CD14-positive monocyte (primary cell): Measurements from ENCODE around the gene KRTAP4-9. TPM values are rescaled to one million over a fixed set of nuclear protein-coding genes. Genes with fewer than 3 reads are reported as not detected.

Experiments used
- DNase-seq, 3 donors: peaks; one replicate each; pipeline ENCODE4 v3.0.0-alpha.2; 2011 to 2022
- H2AFZ ChIP-seq: 2 replicates; pipeline ENCODE4 v1.6.0; 2012; ENCODE audit warnings: mild to moderate bottlenecking, low read depth, low read length, inconsistent platforms; ENCODE audit not compliant: insufficient read depth, poor library complexity, severe bottlenecking
- H3K27ac ChIP-seq, 2 donors: 1 replicate in 1 of 2; 2 replicates in 1 of 2; pipeline ENCODE4 v1.5.1; 2012 to 2013; ENCODE audit warnings: low read length in 2 of 2, control low read depth in 1 of 2, inconsistent platforms in 1 of 2, low read depth in 1 of 2, mild to moderate bottlenecking in 1 of 2
- H3K27me3 ChIP-seq, 2 donors: one replicate each; pipeline versions ENCODE4 v1.6.0 to v1.6.1; 2011 to 2013; ENCODE audit warnings: low read length in 2 of 2; ENCODE audit not compliant: control insufficient read depth in 2 of 2, insufficient read depth in 2 of 2
- H3K36me3 ChIP-seq, 2 donors: replicated peaks in 1 of 2; 1 replicate in 1 of 2; 2 replicates in 1 of 2; pipeline versions ENCODE4 v1.5.1 to v1.6.1; 2012 to 2013; ENCODE audit warnings: low read length in 2 of 2, control low read depth in 1 of 2, inconsistent platforms in 1 of 2, mild to moderate bottlenecking in 1 of 2; ENCODE audit not compliant: insufficient read depth in 2 of 2, control insufficient read depth in 1 of 2
- H3K4me1 ChIP-seq, 2 donors: 1 replicate in 1 of 2; 2 replicates in 1 of 2; pipeline versions ENCODE4 v1.5.1 to v1.6.1; 2012 to 2013; ENCODE audit warnings: low read length in 2 of 2, control low read depth in 1 of 2, inconsistent platforms in 1 of 2, mild to moderate bottlenecking in 1 of 2, moderate library complexity in 1 of 2; ENCODE audit not compliant: insufficient read depth in 2 of 2, control insufficient read depth in 1 of 2
- H3K4me2 ChIP-seq: replicated peaks from 2 replicates; pipeline ENCODE3; 2012; ENCODE audit warnings: low read length, moderate library complexity, mild to moderate bottlenecking; ENCODE audit not compliant: poor library complexity, severe bottlenecking; ENCODE audit errors: extremely low read depth
- H3K4me3 ChIP-seq, 3 experiments: fragments of 200-600 bp in 1 of 3; sonication (generic) in 1 of 3; replicated peaks in 1 of 3; 1 replicate in 2 of 3; 2 replicates in 1 of 3; pipeline ENCODE4 v1.5.1; 2011 to 2013; ENCODE audit warnings: low read length in 3 of 3, mild to moderate bottlenecking in 3 of 3, control low read depth in 2 of 3, low read depth in 2 of 3, inconsistent platforms in 1 of 3, moderate library complexity in 1 of 3
- H3K79me2 ChIP-seq: 2 replicates; pipeline ENCODE4 v1.6.0; 2012; ENCODE audit warnings: mild to moderate bottlenecking, control low read depth, inconsistent platforms, low read length, moderate library complexity; ENCODE audit not compliant: insufficient read depth
- H3K9ac ChIP-seq: 2 replicates; pipeline ENCODE4 v1.6.0; 2017; ENCODE audit warnings: low read length, mild to moderate bottlenecking; ENCODE audit not compliant: insufficient read depth, poor library complexity, severe bottlenecking
- H3K9me3 ChIP-seq, 2 donors: replicated peaks in 1 of 2; 1 replicate in 1 of 2; 2 replicates in 1 of 2; pipeline versions ENCODE4 v1.5.1 to v1.6.1; 2012 to 2013; ENCODE audit warnings: low read length in 2 of 2, control low read depth in 1 of 2; ENCODE audit not compliant: control insufficient read depth in 1 of 2, insufficient read depth in 1 of 2
- H4K20me1 ChIP-seq: 2 replicates; pipeline ENCODE4 v1.6.0; 2012; ENCODE audit warnings: mild to moderate bottlenecking, low read length, control low read depth, moderate library complexity; ENCODE audit not compliant: insufficient read depth
- H3K27ac Mint-ChIP-seq, 7 donors: one replicate each; pipeline ENCODE4 v1.8.0; 2020; ENCODE audit warnings: mild to moderate bottlenecking in 7 of 7, mixed read lengths in 7 of 7, moderate library complexity in 6 of 7, inconsistent platforms in 2 of 7
- H3K27me3 Mint-ChIP-seq, 3 donors: one replicate each; pipeline ENCODE4 v1.8.0; 2021 to 2022; ENCODE audit warnings: low read depth in 3 of 3, mild to moderate bottlenecking in 3 of 3, mixed read lengths in 3 of 3, moderate library complexity in 3 of 3, inconsistent platforms in 1 of 3
- H3K36me3 Mint-ChIP-seq, 2 donors: one replicate each; pipeline ENCODE4 v1.8.0; 2020; ENCODE audit warnings: mixed read lengths in 2 of 2, inconsistent platforms in 1 of 2, mild to moderate bottlenecking in 1 of 2
- H3K4me1 Mint-ChIP-seq: one replicate; pipeline ENCODE4 v1.8.0; 2020; ENCODE audit warnings: mild to moderate bottlenecking, mixed read lengths
- H3K4me3 Mint-ChIP-seq, 2 donors: one replicate each; pipeline ENCODE4 v1.8.0; 2020; ENCODE audit warnings: mild to moderate bottlenecking in 2 of 2, mixed read lengths in 2 of 2, moderate library complexity in 1 of 2
- H3K9me3 Mint-ChIP-seq, 7 donors: one replicate each; pipeline ENCODE4 v1.8.0; 2020 to 2022; ENCODE audit warnings: mixed read lengths in 7 of 7, mild to moderate bottlenecking in 6 of 7, moderate library complexity in 6 of 7, inconsistent platforms in 2 of 7
- WGBS: methylation state at CpG from one replicate; pipeline ENCODE4 v1.1.5; 2013; ENCODE audit warnings: missing lambda C conversion rate; ENCODE audit not compliant: insufficient coverage; 5-methylcytosine and 5-hydroxymethylcytosine counted together
- intact Hi-C, 2 donors: fragments of 100-400 bp; cut with micrococcal nuclease; formaldehyde crosslinking; loops; one replicate each; pipeline versions ENCODE4 v1.15.0 to v1.15.1; 2023
- polyA plus RNA-seq, 3 donors: library from polyadenylated mRNA; depleted of rRNA in 1 of 3; unstranded in 2 of 3; stranded (reverse) in 1 of 3; fragments of 300-500 nt in 2 of 3; fragments of >200 nt in 1 of 3; fragmentation: Illumina TruSeq in 2 of 3; gene quantifications; 1 replicate in 2 of 3; 2 replicates in 1 of 3; pipeline ENCODE4 v1.2.3, GENCODE V29; 2012 to 2021
- TF ChIP-seq, protein P1 (sequence below): fragments of 200-600 bp; IDR thresholded peaks from one replicate; pipeline ENCODE4 v1.8.0; 2022; ENCODE audit warnings: antibody characterized with exemption, mild to moderate bottlenecking

The KRTAP4-9 gene
- polyA plus RNA-seq, 3 donors: not detected

DNA sequence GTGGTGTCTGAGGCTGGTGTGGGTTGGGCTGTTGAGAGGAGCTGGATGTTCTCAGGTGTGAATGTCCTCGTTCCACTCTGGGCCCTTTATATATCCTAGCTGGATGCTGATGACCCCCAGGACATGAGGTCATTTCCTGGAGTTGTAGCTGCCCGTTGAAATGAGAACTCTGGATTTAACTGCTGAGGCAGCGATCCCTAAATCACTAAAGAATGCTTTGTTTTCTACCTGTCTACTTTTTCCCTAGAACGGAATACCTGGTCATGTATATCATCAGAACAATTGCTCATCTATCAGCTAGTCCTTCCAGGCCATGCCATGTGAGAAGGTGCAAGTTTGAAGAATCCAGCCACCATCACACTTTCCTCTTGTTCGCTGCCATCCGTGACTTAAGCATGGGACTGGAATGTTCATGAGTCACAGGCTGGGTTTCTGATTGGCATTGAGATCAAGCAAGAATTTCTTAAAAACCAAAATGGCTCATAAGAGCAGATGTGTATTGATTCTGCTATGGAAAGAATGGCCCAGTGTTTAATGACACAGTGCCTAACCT, 45.1 kb upstream of the KRTAP4-9 start, which contains the start of gene KRTAP2-3:
TSS of gene KRTAP2-3 (minus strand) at position 63 of the 553 bp plus-strand sequence. CDS start 64 bp downstream, outside the sequence.
- Mint-ChIP-seq H3K36me3 (peaks cover 0 to 2% of the 10 kb centered on the region in 2 donors), H3K27ac (peak within 1 kb of the TSS in 1 of 7 donors; percentile 64), H3K27me3 (peaks cover 13 to 33% (median 20%) of the 10 kb centered on the region in 3 donors), H3K4me1 (no peaks in the 10 kb centered on the region), H3K9me3 (peaks cover 0 to 9% (median 2%) of the 10 kb centered on the region in 7 donors), H3K4me3 (peak within 1 kb of the TSS in 1 of 2 donors; percentile 32)
- Histone ChIP-seq H3K4me1 (no peaks in the 10 kb centered on the region), H3K36me3 (no peaks in the 10 kb centered on the region), H2AFZ (no peak within 1 kb of the TSS), H3K79me2 (no peaks in the 10 kb centered on the region), H3K27ac (no peak within 1 kb of the TSS), H3K4me3 (no peak within 1 kb of the TSS), H3K27me3 (peaks cover 19 to 28% of the 10 kb centered on the region in 2 donors), H3K9ac (no peak within 1 kb of the TSS), H4K20me1 (no peaks in the 10 kb centered on the region), H3K4me2 (no peak within 1 kb of the TSS), H3K9me3 (no peaks in the 10 kb centered on the region)
- 100% methylated on average over 2 of the region's 6 CpGs for WGBS
- intact Hi-C loops: no loop called here
- DNase-seq: no peak
- TF ChIP-seq, protein P1, sequence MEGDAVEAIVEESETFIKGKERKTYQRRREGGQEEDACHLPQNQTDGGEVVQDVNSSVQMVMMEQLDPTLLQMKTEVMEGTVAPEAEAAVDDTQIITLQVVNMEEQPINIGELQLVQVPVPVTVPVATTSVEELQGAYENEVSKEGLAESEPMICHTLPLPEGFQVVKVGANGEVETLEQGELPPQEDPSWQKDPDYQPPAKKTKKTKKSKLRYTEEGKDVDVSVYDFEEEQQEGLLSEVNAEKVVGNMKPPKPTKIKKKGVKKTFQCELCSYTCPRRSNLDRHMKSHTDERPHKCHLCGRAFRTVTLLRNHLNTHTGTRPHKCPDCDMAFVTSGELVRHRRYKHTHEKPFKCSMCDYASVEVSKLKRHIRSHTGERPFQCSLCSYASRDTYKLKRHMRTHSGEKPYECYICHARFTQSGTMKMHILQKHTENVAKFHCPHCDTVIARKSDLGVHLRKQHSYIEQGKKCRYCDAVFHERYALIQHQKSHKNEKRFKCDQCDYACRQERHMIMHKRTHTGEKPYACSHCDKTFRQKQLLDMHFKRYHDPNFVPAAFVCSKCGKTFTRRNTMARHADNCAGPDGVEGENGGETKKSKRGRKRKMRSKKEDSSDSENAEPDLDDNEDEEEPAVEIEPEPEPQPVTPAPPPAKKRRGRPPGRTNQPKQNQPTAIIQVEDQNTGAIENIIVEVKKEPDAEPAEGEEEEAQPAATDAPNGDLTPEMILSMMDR: no peak

DNA sequence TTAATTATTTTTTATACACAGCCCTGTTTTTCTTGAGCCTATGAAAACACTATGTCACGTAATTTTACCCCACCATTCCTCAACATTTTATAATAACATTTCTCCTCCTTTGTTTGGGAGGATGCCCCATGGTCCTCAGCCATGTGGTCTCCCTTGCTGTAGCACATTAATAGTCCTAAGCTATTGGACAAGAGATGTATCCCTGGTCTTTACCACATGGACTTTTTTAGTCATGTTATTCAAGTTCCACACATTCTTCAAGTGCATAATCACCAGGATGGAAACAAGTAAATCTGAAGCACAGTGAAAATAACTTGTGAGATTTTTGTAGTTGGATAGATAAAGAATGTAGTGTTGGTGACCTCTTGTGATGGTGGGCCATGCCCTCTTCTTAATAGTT, 43.2 kb upstream of the KRTAP4-9 start:
- Histone ChIP-seq H3K27ac (no peak overlapping the region), H3K9me3 (no peaks in the 10 kb centered on the region), H3K4me3 (no peak overlapping the region), H3K9ac (no peak overlapping the region), H3K4me2 (no peak overlapping the region), H2AFZ (no peak overlapping the region), H3K27me3 (peaks cover 19 to 28% of the 10 kb centered on the region in 2 donors), H3K36me3 (no peaks in the 10 kb centered on the region), H3K79me2 (no peaks in the 10 kb centered on the region), H4K20me1 (no peaks in the 10 kb centered on the region), H3K4me1 (no peaks in the 10 kb centered on the region)
- Mint-ChIP-seq H3K9me3 (peaks cover 0 to 9% (median 2%) of the 10 kb centered on the region in 7 donors), H3K4me3 (no peak overlapping the region), H3K36me3 (peaks cover 0 to 2% of the 10 kb centered on the region in 2 donors), H3K27me3 (peaks cover 13 to 30% (median 20%) of the 10 kb centered on the region in 3 donors), H3K4me1 (no peaks in the 10 kb centered on the region), H3K27ac (no peak overlapping the region)
- intact Hi-C loops: no loop called here
- WGBS: 100% methylated on average over 1 of the region's 1 CpG
- TF ChIP-seq, protein P1: no peak
- DNase-seq: no peak
